HG03108 (cell line): Measurements from ENCODE around the gene FBXW4.
"Not testable (repeated sequence)": the region's sequence is repeated elsewhere in the genome, so short reads cannot be mapped to it uniquely, and the experiment has no call there.

Experiments used
- ATAC-seq: cut with Tn5 transposase; IDR thresholded peaks from one replicate; pipeline ENCODE4 v1.9.1; 2021; ENCODE audit warnings: moderate library complexity; ENCODE audit not compliant: unreplicated experiment

FBXW4 gene

DNA sequence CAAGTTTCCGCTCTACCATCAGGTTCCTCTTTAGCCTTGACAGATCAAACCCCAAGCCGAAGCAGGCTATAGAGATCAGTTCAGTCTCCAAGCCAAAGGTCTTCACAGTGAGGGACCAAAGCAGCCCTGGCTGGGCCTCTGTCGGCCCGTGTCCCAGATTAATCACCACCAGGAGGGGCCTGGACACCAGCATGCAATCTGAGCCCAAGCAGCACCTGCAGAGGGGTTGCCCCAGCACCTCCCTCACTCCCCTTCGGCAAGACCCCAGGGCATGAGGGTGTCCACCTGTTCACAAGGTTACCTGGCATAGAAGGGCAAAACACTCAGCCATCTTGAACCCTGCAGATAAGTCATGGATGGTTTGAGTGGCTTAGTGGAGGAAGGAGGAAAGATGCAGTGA lies 36.0 kb downstream of the FBXW4 start:
- ATAC-seq, result no peak

- ATAC-seq, result no peak
These were observed 38.1 kb downstream of the FBXW4 start for GRCh38 chr10:101656890-101657289.

GRCh38 chr10:101655570-101655969 lies 39.4 kb downstream of the FBXW4 start:
- ATAC-seq, result no peak

DNA sequence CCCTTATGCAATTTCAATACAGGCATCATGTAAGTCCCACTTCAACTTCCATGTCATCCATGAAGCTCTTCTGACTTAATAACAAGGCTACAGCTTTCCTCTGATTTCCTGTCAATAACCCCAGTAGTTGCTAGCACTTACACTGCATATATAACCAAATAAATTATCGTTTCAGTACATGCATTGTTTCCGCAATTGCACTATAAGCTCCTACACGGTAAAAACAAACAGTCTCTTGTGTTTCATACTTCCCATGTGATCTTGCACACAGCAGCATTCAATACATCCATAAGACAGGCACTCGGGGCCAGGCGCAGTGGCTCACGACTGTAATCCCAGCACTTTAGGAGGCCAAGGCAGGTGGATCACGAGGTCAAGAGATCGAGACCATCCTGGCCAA lies 41.4 kb downstream of the FBXW4 start:
- ATAC-seq, result no peak

DNA sequence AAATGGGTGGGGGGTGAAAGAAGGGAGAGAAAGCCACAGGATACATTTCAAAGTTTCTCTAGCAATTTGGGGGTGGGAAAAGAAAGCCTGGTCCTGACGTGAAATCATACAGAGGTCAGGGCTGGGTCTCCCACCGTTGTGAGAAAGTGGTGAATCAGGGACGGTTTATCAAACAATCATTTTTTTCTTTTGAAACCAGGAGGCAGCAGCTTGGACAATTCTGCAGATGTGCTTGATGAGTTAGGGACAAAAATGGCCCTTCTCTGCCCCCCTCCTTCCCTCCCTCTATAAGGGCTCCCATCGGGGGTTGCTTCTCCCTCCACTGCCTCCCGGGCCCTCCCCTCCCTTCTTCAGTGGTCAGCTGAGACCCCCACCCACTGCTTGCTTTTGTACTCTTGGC lies 43.6 kb downstream of the FBXW4 start:
- ATAC-seq, result no peak

- ATAC-seq, result no peak
These were observed 44.1 kb downstream of the FBXW4 start for GRCh38 chr10:101650863-101651262.

DNA sequence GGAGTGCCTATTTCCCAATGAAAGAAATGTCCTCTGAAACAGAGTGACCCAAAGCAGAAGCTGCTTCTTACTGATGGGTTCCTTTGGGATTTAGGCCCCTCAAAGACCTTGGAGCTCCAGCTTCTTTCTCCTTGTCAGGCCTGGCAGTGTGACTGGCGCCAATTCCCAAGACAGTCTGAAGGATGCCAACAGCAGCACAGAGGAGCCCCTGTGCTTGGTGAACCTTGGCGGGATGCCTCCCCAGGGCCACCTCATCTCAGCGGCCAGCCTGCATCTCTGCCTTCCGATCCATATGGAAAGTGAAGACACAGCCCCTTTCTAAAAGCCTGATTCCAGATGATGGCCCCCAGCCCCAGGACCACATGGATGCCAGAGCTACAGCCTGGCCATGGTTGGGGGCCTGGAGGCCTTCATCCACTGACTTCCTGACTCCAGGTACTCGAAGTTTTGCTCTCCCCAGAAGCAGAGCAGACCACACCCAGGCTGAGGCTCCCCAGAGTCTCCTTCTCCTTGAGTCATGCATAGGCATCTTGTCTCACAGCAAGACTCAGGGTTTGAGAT lies 45.4 kb downstream of the FBXW4 start:
- ATAC-seq, result no peak

DNA sequence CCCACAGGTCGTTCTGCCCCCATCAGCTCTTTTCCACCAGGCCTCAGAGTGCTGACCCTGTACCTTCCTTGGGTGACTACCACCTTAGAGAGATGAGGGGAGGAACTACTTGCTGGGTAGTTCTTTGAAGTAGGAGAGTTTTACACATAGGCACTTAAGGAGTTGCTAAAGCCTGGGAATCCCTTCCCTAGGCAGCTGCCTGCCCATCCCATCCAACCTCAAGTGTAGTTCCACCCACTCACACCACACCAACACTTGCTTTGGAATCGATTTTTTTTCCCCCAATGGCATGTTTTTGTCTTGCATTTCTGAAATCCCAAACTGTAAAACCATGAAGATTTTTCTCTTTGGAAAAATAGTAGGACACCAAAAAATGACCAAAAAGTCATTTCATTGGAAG lies 47.7 kb downstream of the FBXW4 start:
- ATAC-seq, result no peak

- no peak for ATAC-seq
These were observed 48.6 kb downstream of the FBXW4 start for GRCh38 chr10:101646364-101646763.

DNA sequence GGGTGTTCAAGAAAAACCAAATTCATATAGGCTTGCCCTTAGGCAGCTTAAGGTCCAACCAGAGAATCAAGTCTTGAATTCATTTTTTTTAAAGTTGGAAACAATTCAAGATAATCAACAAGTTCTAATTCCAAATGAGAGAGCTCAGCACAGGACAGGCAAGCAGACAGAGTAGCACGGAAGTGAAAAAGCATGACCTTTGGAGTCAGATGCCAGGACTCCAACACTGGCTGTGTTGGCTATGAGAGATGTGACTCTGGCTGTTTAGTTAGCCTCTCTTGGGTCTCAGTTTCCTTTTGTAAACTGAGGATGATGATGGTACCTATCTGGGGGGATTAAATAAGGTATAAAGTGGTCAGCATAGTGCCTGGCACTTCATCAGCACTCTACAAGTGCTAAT lies 49.3 kb downstream of the FBXW4 start:
- ATAC-seq, result no peak

DNA sequence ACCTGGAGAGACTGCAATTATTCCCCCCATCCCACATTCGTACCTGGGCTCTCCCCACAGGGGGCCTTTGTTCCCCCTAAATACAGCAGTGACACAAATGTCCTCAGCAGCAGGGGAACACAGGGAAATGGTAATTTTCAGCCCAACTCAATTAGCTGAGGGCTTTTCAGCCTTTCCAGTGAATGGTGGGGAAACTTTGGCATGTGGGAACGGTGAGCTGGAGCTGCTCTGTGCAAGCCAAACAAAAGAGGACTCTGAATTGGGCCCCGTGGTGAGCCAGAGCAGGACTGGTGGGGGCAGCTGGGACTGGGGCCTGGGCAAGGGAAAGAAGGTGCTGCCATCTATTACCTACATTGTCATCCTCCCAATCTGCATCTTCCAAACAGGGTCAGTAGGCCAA lies 51.0 kb downstream of the FBXW4 start:
- ATAC-seq, result no peak

DNA sequence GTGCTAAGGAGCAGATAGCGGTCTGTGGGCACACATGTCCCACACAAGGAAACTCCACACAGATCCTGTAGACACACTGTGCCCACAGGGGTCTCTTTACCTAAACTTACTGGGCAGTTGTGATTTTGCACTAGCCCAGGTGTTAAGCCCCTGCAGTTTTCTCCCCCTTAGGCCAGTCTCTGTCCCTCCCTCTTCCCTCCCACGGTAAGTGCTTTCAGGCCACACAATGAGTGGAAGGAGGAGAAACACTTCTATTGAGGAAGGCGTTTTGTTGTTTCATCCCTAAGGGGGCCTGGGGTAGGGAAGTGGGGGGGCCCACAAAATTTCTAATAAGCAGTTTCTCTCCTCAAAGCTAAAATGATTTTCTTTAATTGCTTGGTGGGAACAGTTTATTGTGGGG lies 51.4 kb downstream of the FBXW4 start:
- ATAC-seq, result no peak

DNA sequence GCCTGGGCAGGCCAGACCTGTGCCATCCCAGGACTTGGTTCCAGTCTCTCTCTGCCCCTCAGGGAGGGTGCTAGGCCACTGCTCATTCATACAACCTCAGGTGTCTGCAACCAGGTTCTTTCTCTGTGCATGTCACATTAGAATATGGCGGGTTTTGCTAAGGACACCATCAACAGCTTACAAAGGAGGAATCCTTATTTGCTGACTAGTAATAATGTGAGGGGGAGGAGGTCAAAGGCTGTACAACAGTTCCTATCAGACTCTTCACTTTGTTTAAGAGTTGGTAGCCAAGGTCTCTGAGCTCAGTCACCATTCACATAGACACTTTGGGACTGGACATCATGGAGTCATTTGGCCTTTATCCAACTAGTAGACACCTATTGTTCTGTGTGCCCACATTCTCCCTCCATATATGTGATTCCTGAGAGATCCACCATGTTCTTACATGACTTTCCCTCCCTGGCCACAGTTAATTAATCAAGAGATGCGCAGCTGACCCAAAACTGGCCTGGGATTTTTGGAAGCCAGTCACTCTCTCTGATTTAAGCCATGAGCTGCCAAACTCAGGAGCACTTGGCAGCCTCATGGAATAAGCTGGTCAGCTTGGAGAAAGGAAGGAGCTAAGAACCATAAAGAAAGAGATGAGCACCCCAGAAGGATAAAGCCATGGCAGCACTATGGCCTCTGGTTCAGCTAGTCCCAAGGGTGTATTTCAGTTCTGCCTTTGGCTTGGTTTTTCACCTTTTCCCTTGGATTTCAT lies 55.6 kb downstream of the FBXW4 start:
- ATAC-seq, result no peak

DNA sequence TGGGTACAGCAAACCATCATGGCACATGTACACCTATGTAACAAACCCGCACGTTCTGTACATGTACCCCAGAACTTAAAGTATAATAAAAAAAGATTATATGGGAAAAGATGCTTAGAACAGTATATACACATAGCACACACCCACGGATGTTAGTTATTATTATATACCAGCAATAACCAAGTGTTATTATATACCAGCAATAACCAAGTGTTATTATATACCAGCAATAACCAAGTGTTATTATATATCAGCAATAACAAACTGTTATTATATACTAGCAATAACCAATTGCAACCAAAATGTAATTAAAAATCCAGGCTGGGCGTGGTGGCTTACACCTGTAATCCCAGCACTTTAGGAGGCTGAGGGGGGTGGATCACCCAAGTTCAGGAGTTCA lies 61.5 kb downstream of the FBXW4 start:
- not testable (repeated sequence) for ATAC-seq

GRCh38 chr10:101631821-101632475 lies 63.0 kb downstream of the FBXW4 start:
- no peak for ATAC-seq

DNA sequence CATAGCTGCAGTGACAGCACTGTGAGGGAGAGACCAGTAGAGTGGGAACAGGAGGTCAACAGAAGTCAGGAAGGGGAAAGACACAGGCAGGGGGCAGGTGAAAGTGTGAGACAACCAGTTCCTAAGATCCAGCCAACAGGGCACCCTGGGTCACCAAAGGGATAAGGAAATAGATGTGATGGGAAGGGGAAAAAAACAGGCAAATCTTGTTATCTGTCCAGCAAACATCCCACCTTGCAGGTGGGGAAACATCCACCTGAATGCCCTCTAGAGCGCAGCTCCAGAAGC lies 64.4 kb downstream of the FBXW4 start:
- no peak for ATAC-seq

DNA sequence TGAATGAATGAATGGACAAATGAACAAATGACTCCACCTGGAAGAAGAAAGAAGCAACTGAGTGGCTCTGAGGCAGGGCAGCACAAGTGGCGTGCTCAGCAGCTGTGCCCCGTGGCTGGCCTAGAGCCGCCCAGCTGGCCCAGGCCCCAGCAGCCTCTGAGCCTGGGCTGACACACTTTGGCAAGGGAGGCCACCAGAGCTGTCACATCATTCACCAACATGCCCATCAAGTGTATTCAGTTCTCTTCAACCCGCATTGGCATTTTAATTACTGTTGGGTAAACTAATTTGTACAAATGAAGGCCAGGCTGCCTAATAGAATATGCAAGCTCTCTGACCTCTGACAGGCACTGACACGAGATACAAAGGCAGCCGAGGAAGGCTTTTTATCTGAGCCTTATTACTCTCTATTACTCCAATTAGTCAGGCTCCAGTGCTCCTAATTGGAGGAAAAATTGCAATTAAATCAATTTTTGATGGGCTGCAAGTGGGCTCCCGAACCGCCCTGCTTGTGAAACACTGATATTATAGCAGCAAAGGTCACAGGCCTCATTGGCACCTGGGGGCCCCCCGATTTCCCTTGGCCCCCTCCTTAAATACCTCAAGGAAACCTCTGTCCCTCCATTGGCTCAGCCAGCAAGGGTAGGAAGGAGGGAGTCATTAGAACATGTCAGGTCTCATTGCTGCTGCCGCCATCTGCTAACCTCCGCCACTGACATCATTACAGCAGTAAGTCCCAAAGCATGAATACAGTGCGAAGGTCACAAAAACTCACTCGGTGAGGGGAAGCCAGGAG lies 64.9 kb downstream of the FBXW4 start:
- ATAC-seq, result no peak

- ATAC-seq, result no peak
These were observed 69.1 kb downstream of the FBXW4 start for GRCh38 chr10:101625821-101626412.

DNA sequence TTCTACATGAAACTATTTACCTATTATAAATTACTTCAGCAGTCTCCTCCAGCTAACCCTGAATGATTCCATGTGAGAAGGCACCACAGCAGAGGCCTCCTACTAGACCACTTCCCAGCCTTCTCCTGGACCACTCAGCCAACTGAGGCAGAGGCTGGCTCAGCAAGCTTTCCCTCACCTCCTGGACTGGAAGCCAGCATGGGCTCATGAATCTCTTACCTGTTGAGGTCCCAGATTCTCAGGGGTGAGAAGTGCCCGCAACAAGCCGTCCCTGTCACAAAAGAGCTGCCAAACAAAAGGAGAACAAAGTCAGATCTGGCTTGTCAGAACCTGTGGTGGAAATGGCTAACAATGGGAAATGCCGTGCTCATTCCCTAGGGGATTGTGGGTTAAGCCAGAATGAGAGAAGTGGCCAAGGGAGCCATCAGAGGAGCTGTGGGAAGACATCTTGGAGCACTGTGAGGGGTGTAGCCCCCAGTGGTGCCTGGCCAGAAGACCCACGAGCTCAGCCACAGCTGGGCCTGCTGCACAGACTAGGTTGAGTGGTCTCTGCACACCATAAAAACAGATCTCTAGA lies 70.4 kb downstream of the FBXW4 start:
- no peak for ATAC-seq

- no peak for ATAC-seq
These were observed 71.4 kb downstream of the FBXW4 start for GRCh38 chr10:101623528-101623927.

- no peak for ATAC-seq
These were observed 75.0 kb downstream of the FBXW4 start for GRCh38 chr10:101619983-101620382.
